Caco-2 (cell line): Measurements from ENCODE around the gene MBOAT1. TPM values are rescaled to one million over a fixed set of nuclear protein-coding genes. Genes with fewer than 3 reads are reported as not detected.
"Not testable (repeated sequence)": the region's sequence is repeated elsewhere in the genome, so short reads cannot be mapped to it uniquely, and the experiment has no call there.

Experiments
- BruUV-seq: library from RNA; stranded (reverse); fragments of 400-500 nt; replicated peaks from 2 replicates; lab custom pipeline; 2021; lab: Mats Ljungman, UMichigan
- CTCF ChIA-PET: fragments of 300-600 bp; sonication (Branson Sonifier 250); formaldehyde crosslinking; loops from one replicate; lab custom pipeline; 2022; ENCODE audit warnings: antibody characterized with exemption; lab: Charles Lee
- POLR2A ChIA-PET: fragments of 300-600 bp; sonication (Branson Sonifier 250); formaldehyde crosslinking; loops from one replicate; lab custom pipeline; 2022; ENCODE audit warnings: antibody characterized with exemption; lab: Charles Lee
- DNase-seq, 2 experiments: peaks; one replicate each; pipeline versions ENCODE4 v3.0.0 to v3.0.0-alpha.2; 2020 to 2022
- H3K27me3 ChIP-seq: replicated peaks from 2 replicates; pipeline ENCODE4 v1.6.0; 2011; ENCODE audit warnings: low read length; ENCODE audit not compliant: control insufficient read depth, insufficient read depth
- H3K36me3 ChIP-seq: 2 replicates; pipeline ENCODE4 v1.5.1; 2011; ENCODE audit warnings: low read length; ENCODE audit not compliant: control insufficient read depth, insufficient read depth
- H3K4me1 ChIP-seq: fragments of 250-450 bp; sonication (Bioruptor Pico); 2 replicates; pipeline ENCODE4 v1.5.1; 2020; ENCODE audit warnings: mild to moderate bottlenecking
- H3K4me3 ChIP-seq: 2 replicates; pipeline ENCODE4 v1.5.1; 2011; ENCODE audit warnings: low read depth, mild to moderate bottlenecking, control low read depth, low read length
- H3K9me3 ChIP-seq: fragments of 250-450 bp; sonication (Bioruptor Pico); 2 replicates; pipeline ENCODE4 v1.5.1; 2020; ENCODE audit warnings: mild to moderate bottlenecking, moderate library complexity
- H3K27ac Mint-ChIP-seq: one replicate; pipeline ENCODE4 v1.8.0; 2022; ENCODE audit warnings: mixed read lengths; ENCODE audit not compliant: unreplicated experiment
- H3K27me3 Mint-ChIP-seq: one replicate; pipeline ENCODE4 v1.8.0; 2022; ENCODE audit warnings: mixed read lengths; ENCODE audit not compliant: insufficient read depth, unreplicated experiment
- H3K36me3 Mint-ChIP-seq: one replicate; pipeline ENCODE4 v1.8.0; 2022; ENCODE audit warnings: mild to moderate bottlenecking, mixed read lengths; ENCODE audit not compliant: insufficient read depth, unreplicated experiment
- H3K4me1 Mint-ChIP-seq: one replicate; pipeline ENCODE4 v1.8.0; 2022; ENCODE audit warnings: low read depth, mixed read lengths; ENCODE audit not compliant: unreplicated experiment
- H3K4me3 Mint-ChIP-seq: one replicate; pipeline ENCODE4 v1.8.0; 2022; ENCODE audit warnings: mild to moderate bottlenecking, moderate library complexity, mixed read lengths; ENCODE audit not compliant: unreplicated experiment
- H3K9me3 Mint-ChIP-seq: one replicate; pipeline ENCODE4 v1.8.0; 2022; ENCODE audit warnings: mixed read lengths; ENCODE audit not compliant: unreplicated experiment
- CTCF ChIP-seq, 2 experiments: fragments of 200-600 bp in 1 of 2; IDR thresholded peaks; 1 replicate in 1 of 2; 2 replicates in 1 of 2; pipeline versions ENCODE4 v1.5.1 to v1.8.0; 2011 to 2022; ENCODE audit warnings: antibody characterized with exemption in 1 of 2, control low read depth in 1 of 2, inconsistent platforms in 1 of 2, low read depth in 1 of 2, low read length in 1 of 2, mild to moderate bottlenecking in 1 of 2, moderate library complexity in 1 of 2; ENCODE audit not compliant: insufficient read depth in 1 of 2, severe bottlenecking in 1 of 2, unreplicated experiment in 1 of 2
- intact Hi-C: fragments of 100-400 bp; cut with micrococcal nuclease; formaldehyde crosslinking; loops from one replicate; pipeline ENCODE4 v1.10.0; 2022; ENCODE audit not compliant: unreplicated experiment
- total RNA-seq: library from RNA; stranded (reverse); gene quantifications from 2 replicates; pipeline ENCODE4 v1.2.3, GENCODE V29; 2022

Gene MBOAT1
- total RNA-seq, 1 experiment from 2014 or later, result 7.3 TPM

GRCh38 chr6:20147469-20147868, 64.8 kb downstream of the MBOAT1 start:
- no TSS peak for BruUV-seq
- no peaks in the 10 kb centered on the region for H3K4me1 Mint-ChIP-seq
- DNase-seq, result no peak
- no peak overlapping the region for H3K27ac Mint-ChIP-seq
- CTCF ChIA-PET, result no interaction called here
- H3K4me1 ChIP-seq, result no peaks in the 10 kb centered on the region
- H3K36me3 ChIP-seq, result no peaks in the 10 kb centered on the region
- no peak overlapping the region for H3K4me3 Mint-ChIP-seq
- H3K27me3 Mint-ChIP-seq, result no peaks in the 10 kb centered on the region
- intact Hi-C loops, result no loop called here
- POLR2A ChIA-PET, result no interaction called here
- H3K27me3 ChIP-seq, result no peaks in the 10 kb centered on the region
- TF ChIP-seq CTCF (IDR thresholded peaks at IDR 0.05; ENCODE audit: insufficient read depth in 1 of 2, low read depth in 1 of 2, low read length in 1 of 2, severe bottlenecking in 1 of 2, unreplicated experiment in 1 of 2), result no peak
- H3K9me3 Mint-ChIP-seq, result no peaks in the 10 kb centered on the region
- no peaks in the 10 kb centered on the region for H3K9me3 ChIP-seq
- H3K4me3 ChIP-seq, result no peak overlapping the region
- no peaks in the 10 kb centered on the region for H3K36me3 Mint-ChIP-seq

- CTCF ChIA-PET, result interaction anchor here (0.6 kb wide), 1 partner anchor 16 kb away, joined by 4 read pairs; no protein-coding TSS in a partner anchor
- intact Hi-C loops, BruUV-seq: not testable (repeated sequence)
These were observed 65.4 kb downstream of the MBOAT1 start for GRCh38 chr6:20146831-20147230.

GRCh38 chr6:20146291-20146690, 66.0 kb downstream of the MBOAT1 start:
- no TSS peak for BruUV-seq
- H3K9me3 ChIP-seq, result no peaks in the 10 kb centered on the region
- no peaks in the 10 kb centered on the region for H3K4me1 ChIP-seq
- Mint-ChIP-seq H3K9me3 (no peaks in the 10 kb centered on the region), H3K4me1 (no peaks in the 10 kb centered on the region), H3K27ac (no peak overlapping the region), H3K27me3 (no peaks in the 10 kb centered on the region), H3K36me3 (no peaks in the 10 kb centered on the region), H3K4me3 (no peak overlapping the region)
- TF ChIP-seq CTCF (IDR thresholded peaks at IDR 0.05; ENCODE audit: insufficient read depth in 1 of 2, low read depth in 1 of 2, low read length in 1 of 2, severe bottlenecking in 1 of 2, unreplicated experiment in 1 of 2), result no peak
- ChIA-PET CTCF (no interaction called here), POLR2A (no interaction called here)
- no peak overlapping the region for H3K4me3 ChIP-seq
- intact Hi-C loops, result no loop called here
- no peaks in the 10 kb centered on the region for H3K27me3 ChIP-seq
- DNase-seq, result no peak
- no peaks in the 10 kb centered on the region for H3K36me3 ChIP-seq

More at GRCh38 chr6:20146831-20147230, 65.4 kb downstream of the MBOAT1 start:
- H3K4me1 ChIP-seq, H3K4me3 Mint-ChIP-seq, H3K27me3 Mint-ChIP-seq, DNase-seq, H3K27me3 ChIP-seq, H3K9me3 Mint-ChIP-seq, H3K27ac Mint-ChIP-seq, H3K9me3 ChIP-seq, POLR2A ChIA-PET, H3K36me3 ChIP-seq, H3K4me3 ChIP-seq, H3K36me3 Mint-ChIP-seq, H3K4me1 Mint-ChIP-seq: not testable (repeated sequence)

GRCh38 chr6:20142866-20143265, 69.4 kb downstream of the MBOAT1 start:
- Histone ChIP-seq H3K27me3 (no peaks in the 10 kb centered on the region), H3K9me3 (no peaks in the 10 kb centered on the region), H3K36me3 (no peaks in the 10 kb centered on the region), H3K4me3 (no peak overlapping the region), H3K4me1 (no peaks in the 10 kb centered on the region)
- DNase-seq, result no peak
- intact Hi-C loops, result no loop called here
- Mint-ChIP-seq H3K36me3 (no peaks in the 10 kb centered on the region), H3K27ac (no peak overlapping the region), H3K4me1 (no peaks in the 10 kb centered on the region), H3K9me3 (no peaks in the 10 kb centered on the region), H3K4me3 (no peak overlapping the region), H3K27me3 (no peaks in the 10 kb centered on the region)
- BruUV-seq, result no TSS peak
- ChIA-PET POLR2A (no interaction called here), CTCF (no interaction called here)
- TF ChIP-seq CTCF (IDR thresholded peaks at IDR 0.05; ENCODE audit: insufficient read depth in 1 of 2, low read depth in 1 of 2, low read length in 1 of 2, severe bottlenecking in 1 of 2, unreplicated experiment in 1 of 2), result no peak
